Tibial artery (tissue), 4 donors: ENCODE measurements around the gene ZNF730.
"Not testable (repeated sequence)": the region's sequence is repeated elsewhere in the genome, so short reads cannot be mapped to it uniquely, and the experiment has no call there.

Experiments
- DNase-seq, 2 donors: peaks; one replicate each; pipeline ENCODE4 v3.0.0-alpha.2; 2019
- H3K27ac ChIP-seq, 2 donors: fragments of 200-600 bp; sonication (generic) in 1 of 2; 1 replicate in 1 of 2; 2 replicates in 1 of 2; pipeline ENCODE4 v1.5.1; 2018 to 2019; ENCODE audit warnings: mild to moderate bottlenecking in 1 of 2
- H3K27me3 ChIP-seq, 2 donors: fragments of 200-600 bp; sonication (generic) in 1 of 2; one replicate each; pipeline versions ENCODE4 v1.5.1 to v1.6.0; 2016 to 2019
- H3K36me3 ChIP-seq, 3 donors: fragments of 200-600 bp; sonication (generic) in 2 of 3; one replicate each; pipeline ENCODE4 v1.5.1; 2016 to 2019; ENCODE audit warnings: mild to moderate bottlenecking in 2 of 3
- H3K4me1 ChIP-seq, 4 donors: fragments of 200-600 bp; sonication (generic) in 2 of 4; 1 replicate in 3 of 4; 2 replicates in 1 of 4; pipeline ENCODE4 v1.5.1; 2016 to 2019
- H3K4me3 ChIP-seq, 2 donors: fragments of 200-600 bp; sonication (generic) in 1 of 2; 1 replicate in 1 of 2; 2 replicates in 1 of 2; pipeline ENCODE4 v1.5.1; 2018 to 2019; ENCODE audit warnings: mild to moderate bottlenecking in 2 of 2
- H3K9me3 ChIP-seq, 3 donors: fragments of 200-600 bp; sonication (generic) in 1 of 3; one replicate each; pipeline ENCODE4 v1.5.1; 2016 to 2019
- CTCF ChIP-seq, 2 experiments: fragments of 200-600 bp in 1 of 2; fragments of 450-650 bp in 1 of 2; IDR thresholded peaks; one replicate each; pipeline ENCODE4 v1.5.1; 2017 to 2019; ENCODE audit warnings: antibody characterized with exemption in 2 of 2, mild to moderate bottlenecking in 1 of 2, moderate library complexity in 1 of 2
- intact Hi-C: fragments of 100-400 bp; cut with DNase I; formaldehyde crosslinking; loops from one replicate; pipeline ENCODE4 v1.15.0; 2023; ENCODE audit warnings: low total_unique reads

ZNF730 gene

GRCh38 chr19:23118400-23118799 is 1.6 kb downstream of the ZNF730 start:
- Histone ChIP-seq H3K9me3 (no peaks in the 10 kb centered on the region), H3K4me1 (peaks cover 0 to 6% (median 2%) of the 10 kb centered on the region in 4 donors), H3K27me3 (no peaks in the 10 kb centered on the region), H3K4me3 (no peak overlapping the region), H3K27ac (no peak overlapping the region), H3K36me3 (no peaks in the 10 kb centered on the region)
- intact Hi-C loops: no loop called here
- TF ChIP-seq CTCF (IDR thresholded peaks at IDR 0.05): no peak
- DNase-seq: no peak

GRCh38 chr19:23134211-23134610 is 17.4 kb downstream of the ZNF730 start:
- DNase-seq, H3K9me3 ChIP-seq, H3K4me1 ChIP-seq, intact Hi-C loops, H3K27ac ChIP-seq, H3K36me3 ChIP-seq, H3K4me3 ChIP-seq, H3K27me3 ChIP-seq: not testable (repeated sequence)

GRCh38 chr19:23145617-23146415 is 29.0 kb downstream of the ZNF730 start:
- Histone ChIP-seq H3K27ac (no peak overlapping the region), H3K36me3 (no peaks in the 10 kb centered on the region), H3K27me3 (no peaks in the 10 kb centered on the region), H3K9me3 (peaks cover 0 to 36% (median 27%) of the 10 kb centered on the region in 3 donors), H3K4me1 (no peaks in the 10 kb centered on the region), H3K4me3 (no peak overlapping the region)
- DNase-seq: no peak
- intact Hi-C loops: no loop called here
- no peak for TF ChIP-seq CTCF (IDR thresholded peaks at IDR 0.05)

GRCh38 chr19:23160766-23161165 is 43.9 kb downstream of the ZNF730 start:
- no peak for DNase-seq
- no peaks in the 10 kb centered on the region for H3K9me3 ChIP-seq
- TF ChIP-seq CTCF (IDR thresholded peaks at IDR 0.05): no peak

GRCh38 chr19:23168286-23168685 is 51.5 kb downstream of the ZNF730 start:
- H3K9me3 ChIP-seq, H3K27me3 ChIP-seq, H3K27ac ChIP-seq, intact Hi-C loops, H3K36me3 ChIP-seq, H3K4me1 ChIP-seq, DNase-seq, H3K4me3 ChIP-seq: not testable (repeated sequence)

More at GRCh38 chr19:23160766-23161165, 43.9 kb downstream of the ZNF730 start:
- Histone ChIP-seq H3K36me3 (no peaks in the 10 kb centered on the region), H3K4me3 (no peak overlapping the region), H3K27ac (no peak overlapping the region), H3K27me3 (no peaks in the 10 kb centered on the region), H3K4me1 (no peaks in the 10 kb centered on the region)
- intact Hi-C loops: no loop called here

- H3K27me3 ChIP-seq: no peaks in the 10 kb centered on the region
- intact Hi-C loops: no loop called here
- no peaks in the 10 kb centered on the region for H3K4me1 ChIP-seq
- H3K9me3 ChIP-seq: no peaks in the 10 kb centered on the region
- TF ChIP-seq CTCF (IDR thresholded peaks at IDR 0.05): no peak
- no peak overlapping the region for H3K27ac ChIP-seq
- no peaks in the 10 kb centered on the region for H3K36me3 ChIP-seq
- no peak overlapping the region for H3K4me3 ChIP-seq
- no peak for DNase-seq
Measured at GRCh38 chr19:23183251-23183650, 66.4 kb downstream of the ZNF730 start.
